ENCODE measurements around the gene CATSPERD.
"Not testable (repeated sequence)": the region's sequence is repeated elsewhere in the genome, so short reads cannot be mapped to it uniquely, and the experiment has no call there.

Gene CATSPERD

DNA sequence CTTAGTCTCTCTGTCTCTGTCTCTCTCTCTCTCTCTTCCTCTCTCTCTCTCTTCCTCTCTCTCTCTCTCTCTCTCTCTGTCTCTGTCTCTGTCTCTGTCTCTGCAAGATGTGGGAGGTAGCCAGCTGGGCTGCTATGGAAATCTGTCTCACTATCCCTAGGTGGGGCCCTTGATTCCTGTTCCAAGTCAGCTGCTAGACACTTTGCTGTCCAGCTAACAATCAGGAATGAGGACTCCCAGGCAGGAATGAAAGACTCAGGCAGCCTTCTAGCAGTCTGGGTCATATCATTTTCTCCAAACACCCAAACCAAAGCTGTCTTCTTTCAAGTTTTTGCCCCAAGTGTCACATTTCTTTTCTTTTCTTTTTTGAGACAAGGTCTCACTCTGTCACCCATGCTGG lies 23.2 kb downstream of the CATSPERD start:
- no peak for DNase-seq

DNA sequence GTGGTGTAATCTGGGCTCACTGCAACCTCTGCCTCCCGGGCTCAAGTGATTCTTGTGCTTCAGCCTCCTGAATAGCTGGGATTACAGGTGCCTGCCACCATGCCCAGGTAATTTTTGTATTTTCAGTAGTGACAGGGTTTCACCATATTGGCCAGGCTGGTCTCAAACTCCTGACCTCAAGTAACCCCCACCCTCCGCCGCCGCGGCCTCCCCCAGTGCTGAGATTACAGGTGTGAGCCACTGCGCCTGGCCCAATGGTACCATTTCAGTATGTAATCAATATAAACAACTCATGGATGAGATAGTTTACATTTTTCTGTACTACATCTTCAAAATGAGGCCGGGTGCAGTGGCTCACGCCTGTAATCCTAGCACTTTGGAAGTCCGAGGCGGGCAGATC lies 24.6 kb downstream of the CATSPERD start:
- not testable (repeated sequence) for DNase-seq

DNA sequence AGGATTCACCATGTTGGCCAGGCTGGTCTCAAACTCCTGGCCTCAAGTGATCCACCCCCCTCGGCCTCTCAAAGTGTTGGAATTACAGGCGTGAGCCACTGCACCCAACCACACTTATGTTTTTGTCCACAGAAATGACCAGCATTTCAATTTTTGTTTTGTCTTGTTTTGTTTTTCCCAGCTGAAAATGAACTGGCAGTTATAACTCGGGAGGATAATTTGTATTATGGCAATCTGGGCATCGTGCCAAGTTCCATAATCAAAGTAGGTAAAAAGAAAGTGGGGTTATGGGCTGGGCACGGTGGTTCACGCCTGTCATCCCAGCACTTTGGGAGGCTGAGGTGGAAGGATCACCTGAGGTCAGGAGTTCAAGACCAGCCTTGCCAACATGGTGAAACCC lies 28.5 kb downstream of the CATSPERD start:
- DNase-seq, result not testable (repeated sequence)

DNA sequence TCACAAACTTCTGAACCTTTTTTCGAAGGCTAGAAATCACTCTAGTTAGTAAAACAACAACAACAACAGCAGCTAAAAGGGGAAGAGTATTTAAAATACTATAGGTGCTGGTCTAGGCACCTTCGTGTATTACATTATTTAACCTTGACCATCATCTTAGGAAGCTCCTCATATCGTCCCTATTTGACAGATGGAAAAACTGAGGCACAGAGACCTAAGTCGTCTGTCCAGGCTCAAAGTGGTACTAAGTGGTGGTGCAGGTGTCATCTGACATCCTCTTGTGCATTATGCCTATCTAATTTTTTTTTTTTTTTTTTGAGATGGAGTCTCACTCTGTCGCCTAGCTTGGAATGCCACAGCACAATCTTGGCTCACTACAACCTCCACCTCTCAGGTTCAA lies 29.1 kb downstream of the CATSPERD start:
- no peak for DNase-seq

DNA sequence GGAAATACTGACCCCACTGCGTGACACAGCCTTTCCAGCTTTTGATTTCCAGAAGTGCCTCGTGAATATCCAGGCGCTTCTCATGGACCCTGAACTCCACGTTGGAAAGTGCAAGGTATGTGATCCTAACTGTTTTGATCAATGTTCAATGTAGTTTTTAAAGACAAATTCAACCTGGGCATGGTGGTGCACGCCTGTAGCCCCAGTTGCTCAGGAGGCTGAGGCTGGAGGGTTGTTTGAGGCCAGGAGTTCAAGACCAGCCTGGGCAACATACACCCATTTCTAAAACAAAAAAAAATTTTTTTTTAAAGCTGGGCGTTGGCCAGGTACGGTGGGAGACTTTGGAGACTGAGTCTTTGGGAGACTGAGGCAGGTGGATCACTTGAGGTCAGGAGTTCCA lies 31.3 kb downstream of the CATSPERD start:
- DNase-seq, result no peak

DNA sequence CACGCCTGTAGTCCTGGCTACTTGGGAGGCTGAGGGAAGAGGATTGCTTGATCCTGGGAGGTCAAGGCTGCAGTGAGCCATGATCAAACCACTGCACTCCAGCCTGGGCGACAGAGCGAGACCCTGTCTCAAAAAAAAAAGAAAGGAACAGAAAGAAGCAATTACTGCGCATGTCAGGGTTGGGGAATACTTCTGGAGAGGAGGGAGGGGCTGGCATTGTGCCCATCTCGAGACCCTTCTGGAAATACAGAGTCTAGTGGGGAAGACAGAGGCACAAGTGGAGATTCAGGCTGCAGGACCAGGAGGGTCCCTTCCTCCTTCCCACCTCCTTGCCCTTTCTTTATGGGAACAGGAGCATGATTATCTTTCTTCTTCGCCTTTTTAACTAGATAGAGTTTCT lies 33.3 kb downstream of the CATSPERD start:
- no peak for DNase-seq

DNA sequence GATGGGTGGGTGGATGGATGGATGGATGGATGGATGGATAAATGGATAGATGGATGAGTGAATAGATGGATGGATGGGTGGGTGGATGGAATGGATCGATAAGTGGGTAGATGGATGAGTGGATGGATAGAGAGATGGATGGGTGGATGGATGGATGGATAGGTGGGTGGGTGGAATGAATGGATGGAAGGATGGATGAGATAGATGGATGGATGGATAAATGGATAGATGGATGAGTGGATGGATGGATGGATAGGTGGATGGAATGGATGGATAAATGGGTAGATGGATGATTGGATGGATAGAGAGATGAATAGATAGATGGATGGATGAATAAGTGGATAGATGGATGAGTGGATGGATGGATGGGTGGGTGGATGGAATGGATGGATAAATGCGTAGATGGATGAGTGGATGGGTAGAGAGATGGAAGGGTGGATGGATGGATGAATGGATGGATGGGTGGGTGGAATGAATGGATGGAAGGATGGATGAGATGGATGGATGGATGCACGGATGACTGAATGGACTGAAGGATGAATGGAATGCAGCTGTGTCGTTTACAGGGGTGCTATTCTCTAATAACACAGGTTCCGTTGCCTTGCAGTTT lies 42.3 kb downstream of the CATSPERD start:
- DNase-seq, result no peak

DNA sequence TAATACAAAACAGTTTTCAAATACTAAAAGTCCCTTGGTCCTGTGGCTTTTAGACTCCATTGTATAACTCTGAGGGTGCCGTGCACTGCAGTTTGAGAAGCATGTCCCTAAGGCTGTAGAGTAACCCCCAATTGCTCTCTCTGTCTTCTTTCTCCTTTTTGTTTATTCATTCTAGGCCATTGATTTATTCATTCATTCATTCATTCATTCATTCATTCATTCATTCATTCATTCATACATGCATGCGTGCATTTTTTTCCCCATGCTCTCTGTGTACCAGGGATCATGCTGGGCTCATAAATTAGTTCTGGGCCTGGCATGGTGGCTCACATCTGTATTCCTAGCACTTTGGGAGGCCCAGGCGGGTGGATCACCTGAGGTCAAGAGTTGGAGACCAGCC lies 44.8 kb downstream of the CATSPERD start:
- DNase-seq, result no peak

DNA sequence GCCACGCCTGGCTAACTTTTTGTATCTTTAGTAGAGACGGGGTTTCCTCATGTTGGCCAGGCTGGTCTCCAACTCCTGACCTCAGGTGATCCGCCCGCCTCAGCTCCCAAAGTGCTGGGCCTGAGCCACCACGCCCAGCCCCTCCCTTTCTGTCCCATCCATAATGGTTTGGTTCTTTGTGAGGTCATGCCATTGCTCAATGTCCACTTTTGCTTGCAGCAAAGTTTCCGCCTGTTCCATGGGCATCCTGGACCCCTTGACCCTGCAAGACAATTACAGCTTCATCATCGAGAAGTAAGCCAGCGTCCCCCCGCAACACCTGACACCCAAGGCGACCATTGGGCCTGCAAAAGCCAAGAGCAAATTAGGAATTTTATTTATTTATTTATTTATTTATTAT lies 47.5 kb downstream of the CATSPERD start:
- DNase-seq, result no peak

DNA sequence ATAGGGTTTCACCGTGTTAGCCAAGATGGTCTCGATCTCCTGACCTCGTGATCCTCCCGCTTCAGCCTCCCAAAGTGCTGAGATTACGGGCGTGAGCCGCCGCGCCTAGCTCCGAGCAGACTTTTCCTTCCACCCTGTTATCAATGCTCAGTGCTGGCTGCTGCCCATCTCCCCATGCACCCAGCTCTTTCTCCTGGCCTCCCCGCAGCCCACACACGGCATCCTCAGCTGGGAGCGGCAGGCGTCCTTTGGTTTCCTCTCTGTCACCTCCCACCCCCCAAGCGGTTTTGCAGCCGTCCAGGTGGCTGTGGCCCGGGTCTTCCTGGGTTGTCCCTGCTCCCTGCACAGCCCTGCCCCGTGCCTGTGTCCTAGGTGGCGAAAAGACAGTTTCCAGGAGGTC lies 52.0 kb downstream of the CATSPERD start:
- DNase-seq, result no peak

DNA sequence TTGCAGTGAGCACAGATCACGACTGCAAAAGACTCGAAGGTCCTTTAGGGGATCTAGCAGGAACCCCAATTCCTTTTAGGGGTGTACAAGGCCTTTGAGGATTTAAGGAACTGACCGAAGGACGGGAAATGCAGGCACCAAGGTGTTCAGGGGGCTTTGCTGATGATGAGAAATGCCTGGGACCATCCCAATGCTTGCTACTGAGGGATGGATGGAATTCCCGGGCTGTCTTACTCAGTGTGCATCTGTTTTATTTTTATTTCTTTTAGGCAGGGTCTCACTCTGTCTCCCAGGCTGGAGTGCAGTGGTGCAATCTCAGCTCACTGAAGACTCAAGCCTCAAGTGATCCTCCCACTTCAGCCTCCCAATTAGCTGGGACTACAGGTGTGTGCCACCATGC lies 52.8 kb downstream of the CATSPERD start:
- DNase-seq, result no peak

DNA sequence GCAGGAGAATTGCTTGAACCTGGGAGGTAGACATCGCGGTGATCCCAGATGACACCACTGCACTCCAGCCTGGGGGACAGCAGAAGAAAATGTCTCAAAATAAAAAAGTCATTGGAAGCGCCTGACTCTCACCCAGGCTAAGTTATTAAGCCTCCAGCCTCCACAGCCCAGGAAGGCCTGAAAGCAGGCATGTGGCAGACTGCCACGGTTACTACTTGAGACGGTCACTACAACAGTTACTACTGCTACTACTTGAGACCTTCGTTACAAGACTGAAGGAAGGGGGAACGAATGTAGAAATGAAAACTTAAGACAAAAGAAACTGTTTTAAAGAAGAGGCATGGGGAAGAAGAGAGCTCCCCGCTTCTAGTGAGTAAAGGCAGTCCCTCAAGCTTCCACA lies 54.5 kb downstream of the CATSPERD start:
- DNase-seq, result no peak

DNA sequence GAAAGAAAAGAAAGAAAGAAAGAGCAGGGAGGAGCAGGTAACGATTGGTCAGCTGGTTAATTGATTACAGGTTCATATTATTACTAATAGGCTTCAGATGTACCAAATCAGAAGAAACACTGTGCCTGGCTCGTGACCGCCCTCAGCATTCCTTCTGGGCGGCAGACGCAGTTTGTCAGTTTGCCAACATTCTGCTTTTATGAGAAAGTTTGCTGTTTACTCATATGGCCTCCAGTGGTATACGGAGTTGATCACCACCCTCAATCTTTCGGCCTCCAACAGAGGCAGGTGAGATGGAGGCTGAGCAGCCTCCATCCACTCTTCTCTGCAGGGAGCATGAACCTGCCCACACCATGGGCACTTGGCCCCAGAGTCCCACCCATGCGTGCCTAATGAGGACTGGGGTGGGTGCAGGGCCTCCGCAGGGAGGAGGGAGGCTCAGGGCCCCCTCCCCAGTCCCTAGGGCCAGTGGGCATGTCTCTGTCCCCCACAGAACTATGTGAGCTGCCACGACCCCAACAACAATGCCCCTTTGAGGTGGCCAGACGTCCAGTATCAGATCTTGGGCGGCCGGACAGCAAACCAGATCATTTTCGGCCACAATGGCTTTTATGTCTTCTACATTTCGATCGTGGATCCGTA lies 55.4 kb downstream of the CATSPERD start:
- no peak for DNase-seq

DNA sequence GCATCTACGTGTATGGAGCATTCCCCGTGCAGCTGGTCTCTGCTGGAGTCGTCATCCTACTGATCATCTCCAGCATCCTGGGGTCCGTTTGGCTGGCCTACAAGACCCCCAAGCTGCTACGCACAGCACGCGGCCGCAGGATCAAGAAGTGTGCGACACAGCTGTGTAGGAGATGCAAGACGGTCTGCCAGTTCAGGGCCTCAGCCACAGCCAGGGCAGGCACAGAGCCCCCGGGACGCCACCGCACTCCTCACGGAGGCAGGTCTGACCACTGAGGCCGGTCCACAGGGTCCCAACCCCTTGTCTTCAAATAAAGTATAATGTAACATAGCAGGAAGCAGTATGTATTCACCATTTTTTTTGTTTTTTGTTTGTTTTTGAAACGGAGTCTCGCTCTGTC lies 58.0 kb downstream of the CATSPERD start:
- no peak for DNase-seq

DNA sequence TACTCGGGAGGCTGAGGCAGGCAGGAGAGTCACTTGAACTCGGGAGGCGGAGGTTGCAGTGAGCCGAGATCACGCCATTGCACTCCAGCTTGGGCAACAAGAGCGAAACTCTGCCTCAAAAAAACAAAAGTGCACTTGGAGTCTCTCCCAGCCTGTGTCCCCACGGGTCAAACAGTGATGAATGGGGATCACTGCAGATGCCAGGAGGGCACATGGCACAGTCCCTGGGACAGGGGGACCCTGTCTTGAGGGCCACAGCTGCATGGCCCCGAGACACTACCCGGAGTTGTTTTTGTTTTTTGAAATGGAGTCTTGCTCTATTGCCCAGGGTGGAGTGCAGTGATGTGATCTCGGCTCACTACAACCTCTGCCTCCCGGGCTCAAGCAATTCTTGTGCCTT lies 60.5 kb downstream of the CATSPERD start:
- DNase-seq, result not testable (repeated sequence)

DNA sequence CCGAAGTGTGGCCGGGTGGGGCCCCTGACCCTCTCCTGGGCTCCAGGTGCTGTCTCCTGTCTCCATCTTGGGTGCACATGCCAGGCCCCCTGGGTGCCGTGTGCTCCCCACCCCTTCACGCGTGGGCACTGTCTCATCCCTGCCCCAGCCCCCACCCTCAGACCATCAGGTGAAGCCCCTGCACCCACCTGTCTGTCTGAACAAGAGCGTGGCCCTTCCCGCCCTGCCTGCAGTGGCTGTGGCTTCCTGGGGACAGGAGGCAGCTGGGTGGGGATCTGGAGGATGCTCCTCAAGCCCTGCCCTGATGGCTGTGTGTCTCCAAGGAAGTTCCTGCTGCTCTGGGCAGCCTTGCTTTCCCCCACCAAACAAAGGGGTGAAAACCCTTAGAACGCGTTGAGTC lies 61.9 kb downstream of the CATSPERD start:
- DNase-seq, result no peak

DNA sequence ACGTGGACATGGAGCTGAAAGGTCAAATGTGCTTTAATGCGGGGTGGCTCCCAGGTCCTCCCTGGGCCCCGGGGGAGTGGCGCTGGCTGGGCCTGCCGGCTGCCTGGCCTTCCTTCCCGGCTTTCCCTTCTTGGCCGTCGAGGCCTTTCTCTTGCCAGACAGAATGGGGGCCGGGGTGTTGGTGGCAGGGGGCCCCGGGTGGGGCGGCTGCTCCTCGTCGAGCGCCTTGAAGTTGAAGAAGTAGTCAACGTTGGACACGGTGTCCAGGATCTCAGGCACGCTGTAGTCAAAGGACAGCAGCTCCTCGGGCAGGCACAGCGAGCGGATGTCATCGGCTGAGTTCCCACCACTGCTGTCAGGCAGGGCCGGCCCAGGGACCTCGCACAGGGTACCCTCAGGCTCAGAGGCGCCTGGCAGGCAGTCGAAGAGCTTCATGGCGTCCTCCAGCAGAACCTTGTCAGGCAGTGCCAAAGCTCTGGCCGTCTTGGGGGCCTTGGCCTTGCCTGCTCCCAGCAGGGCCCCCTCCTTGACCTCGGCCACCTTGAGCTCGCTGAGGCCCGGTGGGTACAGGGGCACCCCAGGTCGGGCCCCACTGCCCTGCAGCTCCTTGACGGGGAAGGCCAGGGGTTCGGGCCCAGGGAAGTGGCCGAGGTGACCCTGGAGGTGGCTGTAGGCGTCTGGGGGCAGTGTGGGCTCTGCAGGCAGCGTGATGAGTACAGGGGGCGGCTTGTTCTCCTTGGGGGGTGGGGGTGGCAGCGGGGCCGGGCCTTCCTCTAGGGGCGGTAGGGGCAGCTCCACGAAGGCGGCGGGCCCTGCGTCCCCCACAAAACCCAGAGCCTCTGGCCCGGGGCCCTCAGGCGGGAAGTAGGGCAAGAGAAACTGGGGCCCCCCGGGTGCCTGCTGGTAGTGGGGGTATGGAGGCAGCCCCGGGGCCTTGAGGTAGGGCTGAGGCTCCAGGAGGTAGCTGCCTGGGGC lies 62.8 kb downstream of the CATSPERD start:
- no peak for DNase-seq

DNA sequence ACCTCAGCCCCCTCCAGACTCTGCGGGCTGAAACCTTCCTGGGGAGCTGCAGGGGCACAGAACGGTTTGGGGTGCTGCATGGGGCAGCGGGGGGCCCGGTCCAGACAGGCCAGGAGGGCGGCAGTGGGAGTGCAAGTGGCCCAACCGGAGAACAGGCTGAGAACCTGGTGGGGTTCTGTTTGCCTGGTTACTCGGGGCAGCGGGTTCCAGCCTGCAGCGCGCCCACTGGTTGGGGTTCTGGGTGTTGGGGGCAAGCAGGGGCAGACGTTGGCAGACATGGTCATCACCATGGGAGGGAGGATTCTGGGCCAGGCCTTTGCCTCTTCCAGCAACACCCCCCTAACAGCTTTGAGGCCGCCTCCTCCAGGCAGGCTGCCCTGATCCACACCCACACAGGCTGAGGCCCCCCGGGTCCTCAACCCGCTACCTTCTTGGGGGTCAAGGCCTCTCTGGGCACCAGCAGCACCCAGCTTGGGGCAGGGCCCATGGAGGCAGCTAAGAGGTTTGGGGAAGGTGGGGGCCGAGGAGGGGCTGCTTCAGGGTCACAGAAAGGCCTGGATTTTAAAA lies 64.2 kb downstream of the CATSPERD start, which contains the start of gene PRR22:
Gene PRR22, minus strand, starts transcription at position 166 of the 567 bp plus-strand sequence. Its CDS starts 86 bp downstream, at position 80.
- DNase-seq, result no peak

DNA sequence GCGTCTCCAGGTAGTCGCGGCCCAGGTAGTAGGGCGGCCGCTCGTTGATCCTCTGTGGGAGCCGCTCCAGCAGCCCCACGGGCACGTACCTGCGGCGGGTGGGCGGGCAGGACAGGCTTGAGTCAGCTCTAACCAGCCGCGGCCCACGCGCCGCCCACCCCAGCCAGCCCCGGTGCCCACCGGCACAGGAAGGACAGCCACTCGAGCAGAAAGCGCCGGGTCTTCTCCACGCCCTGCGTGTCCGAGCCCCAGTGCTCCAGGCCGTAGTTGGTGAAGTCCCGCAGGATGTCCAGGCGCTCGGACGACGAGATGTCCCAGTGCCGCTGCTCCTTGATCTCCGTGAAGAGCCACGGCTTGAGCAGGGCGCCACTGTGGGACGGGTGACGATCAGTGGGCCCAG lies 65.0 kb downstream of the CATSPERD start:
- no peak for DNase-seq

DNA sequence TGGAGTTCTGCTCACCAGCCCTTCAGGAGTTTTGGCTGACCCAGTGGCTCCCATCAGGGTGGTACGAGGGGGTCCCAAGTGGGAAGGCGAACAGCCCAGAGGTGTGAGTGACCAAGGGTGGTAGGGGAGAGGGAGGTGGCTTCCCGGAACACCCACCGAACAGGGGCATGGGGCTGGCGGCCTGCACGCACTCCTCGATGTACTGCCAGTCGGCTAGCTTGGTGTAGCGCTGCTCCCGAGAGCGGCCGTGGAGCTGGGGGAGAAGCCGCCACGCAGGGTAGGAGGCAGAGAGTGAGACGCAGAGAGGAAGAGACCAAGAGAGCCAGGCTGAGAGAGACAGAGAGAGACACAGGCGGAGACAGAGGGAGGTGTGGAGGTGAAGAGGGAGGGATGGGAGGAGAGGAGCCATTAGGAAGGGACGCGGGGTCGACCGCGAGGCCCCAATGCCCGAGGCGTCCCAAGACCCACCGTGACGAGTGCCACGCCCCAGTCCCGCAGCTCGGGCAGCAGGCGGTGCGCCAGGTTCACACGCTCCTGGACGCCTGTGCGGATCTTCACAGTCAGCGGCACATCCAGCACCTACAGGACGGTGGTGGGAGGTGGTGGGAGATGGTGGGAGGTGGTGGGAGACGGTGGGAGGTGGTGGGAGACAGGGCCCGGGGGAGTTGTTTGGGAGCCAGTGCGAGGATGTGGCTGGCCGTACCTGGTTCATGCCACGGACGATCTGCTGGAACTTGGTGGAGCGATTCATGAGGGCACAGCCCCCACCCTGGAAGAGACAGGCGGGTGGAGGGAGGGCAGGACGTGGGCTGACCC lies 66.4 kb downstream of the CATSPERD start:
- DNase-seq, result no peak

DNA sequence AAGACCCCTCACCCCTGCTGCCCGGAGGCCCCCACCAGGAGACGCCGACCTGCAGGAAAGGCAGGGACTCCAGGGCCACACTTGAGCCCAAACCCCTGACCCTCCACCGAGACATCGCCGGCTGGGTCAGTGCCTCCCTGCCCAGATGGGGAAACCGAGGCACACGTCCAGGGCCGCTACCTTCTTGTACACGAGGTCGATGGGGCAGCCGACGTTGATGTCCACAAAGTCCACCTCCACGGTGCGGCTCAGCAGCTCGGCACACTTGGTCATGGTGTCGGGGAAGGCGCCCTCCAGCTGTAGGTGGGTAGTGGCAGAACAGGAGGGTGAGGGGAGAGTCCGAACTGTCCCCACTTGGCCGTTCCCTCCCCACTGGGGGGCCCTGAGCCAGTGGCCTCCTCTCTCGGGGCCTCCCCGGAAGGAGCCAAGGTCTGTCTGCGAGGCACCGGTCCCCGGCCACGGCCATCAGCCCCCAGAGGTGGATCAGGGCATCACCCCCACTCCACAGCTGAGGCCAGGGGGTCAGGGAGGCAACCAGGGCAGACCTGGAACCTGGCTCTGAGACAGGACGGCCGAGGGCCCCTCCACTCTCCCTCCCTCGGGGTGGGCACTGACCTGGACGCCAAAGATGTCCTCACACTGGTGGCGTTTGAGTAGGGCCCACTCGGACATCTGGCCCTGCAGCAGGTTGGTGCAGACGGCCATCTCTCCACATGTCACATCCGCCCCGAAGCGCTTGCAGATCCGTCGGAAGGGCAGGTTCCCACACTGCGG lies 67.2 kb downstream of the CATSPERD start:
- DNase-seq, result no peak

DNA sequence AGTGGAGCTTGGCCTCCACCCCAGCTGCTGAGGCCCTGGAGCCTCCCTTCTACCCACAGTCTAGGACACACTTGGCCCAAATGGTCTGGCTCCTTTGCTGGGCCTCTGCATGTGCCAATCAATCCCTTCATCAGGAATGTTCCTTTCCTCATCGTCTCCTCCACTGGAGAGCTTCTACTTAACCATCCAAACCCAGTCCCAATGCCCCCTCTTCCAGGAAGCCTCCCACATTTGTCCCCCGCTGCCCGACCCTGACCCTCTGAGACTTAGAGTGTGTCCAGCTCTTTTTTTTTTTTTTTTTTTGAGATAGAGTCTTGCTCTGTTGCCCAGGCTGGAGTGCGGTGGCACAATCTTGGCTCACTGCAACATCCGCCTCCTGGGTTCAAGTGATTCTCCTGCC lies 68.0 kb downstream of the CATSPERD start:
- no peak for DNase-seq
